AG04450 (cell line): ENCODE results near the gene SPATA7. TPM values are rescaled to one million over a fixed set of nuclear protein-coding genes. Genes with fewer than 3 reads are reported as not detected.

Source experiments
- CTCF ChIA-PET: fragments of 300-600, 350-600 bp; formaldehyde crosslinking; extraction: SDS; loops from one replicate; lab custom pipeline; 2022; ENCODE audit warnings: antibody characterized with exemption, inconsistent platforms; lab: Charles Lee
- POLR2A ChIA-PET: fragments of 350-600 bp; formaldehyde crosslinking; extraction: SDS; loops from one replicate; lab custom pipeline; 2021; ENCODE audit warnings: antibody characterized with exemption, inconsistent platforms; lab: Yijun Ruan, JAX
- DNase-seq: peaks from one replicate; pipeline ENCODE4 v3.0.0-alpha.2; 2011; ENCODE audit warnings: low read depth, low spot score
- H3K27ac ChIP-seq: one replicate; pipeline ENCODE4 v1.5.1; 2012; ENCODE audit warnings: low read depth, low read length, control low read depth
- H3K27me3 ChIP-seq: one replicate; pipeline ENCODE4 v1.6.0; 2012; ENCODE audit warnings: low read length; ENCODE audit not compliant: control insufficient read depth, insufficient read depth
- H3K4me3 ChIP-seq: 2 replicates; pipeline ENCODE4 v1.5.1; 2011; ENCODE audit warnings: mild to moderate bottlenecking, low read depth, low read length, control low read depth
- H3K9me3 ChIP-seq: 2 replicates; pipeline ENCODE4 v1.5.1; 2012; ENCODE audit warnings: low read length; ENCODE audit not compliant: control insufficient read depth, insufficient read depth
- CTCF ChIP-seq: IDR thresholded peaks from 2 replicates; pipeline ENCODE4 v1.5.1; 2011; ENCODE audit warnings: low read depth, low read length, control low read depth, inconsistent platforms
- polyA plus RNA-seq: library from polyadenylated mRNA; depleted of rRNA; stranded (reverse); fragments of >200 nt; gene quantifications from 2 replicates; pipeline ENCODE4 v1.2.3, GENCODE V29; 2011

The SPATA7 gene
- polyA plus RNA-seq, 1 experiment: 22.7 TPM

GRCh38 chr14:88351966-88352691, 33.3 kb upstream of the SPATA7 start:
- no peak for TF ChIP-seq CTCF
- no peak overlapping the region for H3K27ac ChIP-seq
- no peak for DNase-seq
- POLR2A ChIA-PET: no interaction called here
- no peaks in the 10 kb centered on the region for H3K9me3 ChIP-seq
- no peak overlapping the region for H3K4me3 ChIP-seq
- CTCF ChIA-PET: no interaction called here
- H3K27me3 ChIP-seq: no peaks in the 10 kb centered on the region

DNA sequence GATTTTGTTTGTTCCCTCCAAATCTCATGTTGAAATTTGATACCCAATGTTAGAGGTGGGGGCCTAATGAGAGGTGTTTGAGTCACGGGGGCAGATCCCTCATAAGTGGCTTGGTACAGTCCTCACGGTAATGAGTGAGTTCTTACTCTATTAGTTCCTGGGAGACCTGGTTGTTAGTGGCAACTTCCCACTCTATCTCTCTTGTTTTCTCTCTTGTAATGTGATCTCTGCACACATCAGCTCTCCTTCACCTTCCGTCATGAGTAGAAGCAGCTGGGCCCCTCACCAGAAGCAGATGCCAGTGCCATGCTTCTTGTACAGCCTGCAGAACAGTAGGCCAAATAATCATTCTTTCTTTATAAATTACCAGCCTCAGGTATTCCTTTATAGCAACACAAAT, 32.8 kb upstream of the SPATA7 start:
- CTCF ChIA-PET: no interaction called here

GRCh38 chr14:88354358-88354757, 31.1 kb upstream of the SPATA7 start:
- Histone ChIP-seq H3K4me3 (no peak overlapping the region), H3K9me3 (no peaks in the 10 kb centered on the region), H3K27me3 (no peaks in the 10 kb centered on the region), H3K27ac (no peak overlapping the region)
- POLR2A ChIA-PET: no interaction called here
- CTCF ChIA-PET: interaction anchor here (1.3 kb wide), 1 partner anchor 9 kb away, joined by 3 read pairs; no protein-coding TSS in a partner anchor
- TF ChIP-seq CTCF: no peak
- DNase-seq: no peak

More for the DNA sequence above, 32.8 kb upstream of the SPATA7 start:
- no peak overlapping the region for H3K4me3 ChIP-seq
- no peak overlapping the region for H3K27ac ChIP-seq
- no peak for DNase-seq
- H3K27me3 ChIP-seq: no peaks in the 10 kb centered on the region
- POLR2A ChIA-PET: no interaction called here
- no peaks in the 10 kb centered on the region for H3K9me3 ChIP-seq
- no peak for TF ChIP-seq CTCF

GRCh38 chr14:88359500-88359899, 26.0 kb upstream of the SPATA7 start:
- CTCF ChIA-PET: no interaction called here
- no peak for DNase-seq
- Histone ChIP-seq H3K27ac (no peak overlapping the region), H3K27me3 (no peaks in the 10 kb centered on the region), H3K4me3 (no peak overlapping the region), H3K9me3 (no peaks in the 10 kb centered on the region)
- TF ChIP-seq CTCF: no peak
- POLR2A ChIA-PET: no interaction called here

GRCh38 chr14:88363644-88364043, 21.8 kb upstream of the SPATA7 start:
- Histone ChIP-seq H3K27ac (no peak overlapping the region), H3K4me3 (no peak overlapping the region), H3K27me3 (no peaks in the 10 kb centered on the region), H3K9me3 (no peaks in the 10 kb centered on the region)
- DNase-seq: no peak
- TF ChIP-seq CTCF: no peak
- ChIA-PET POLR2A (no interaction called here), CTCF (interaction anchor here (0.8 to 1.4 kb wide), 3 partner anchors 10 to 128 kb away, joined by 3 to 4 read pairs (median 3); no protein-coding TSS in a partner anchor)
